Body of pancreas (tissue), 4 donors: ENCODE measurements around the gene DCAF8.

Experiments used
- CTCF ChIP-seq, 7 experiments: fragments of 450-650 bp in 4 of 7; fragments of 200-600 bp in 3 of 7; sonication (generic) in 3 of 7; IDR thresholded peaks; one replicate each; pipeline ENCODE4 v1.5.1; 2016 to 2019; ENCODE audit warnings: antibody characterized with exemption in 7 of 7
- POLR2A ChIP-seq, 3 donors: fragments of 450-650 bp; IDR thresholded peaks; one replicate each; pipeline ENCODE4 v1.6.1; 2016; ENCODE audit warnings: antibody characterized with exemption in 3 of 3, mild to moderate bottlenecking in 2 of 3

DNA sequence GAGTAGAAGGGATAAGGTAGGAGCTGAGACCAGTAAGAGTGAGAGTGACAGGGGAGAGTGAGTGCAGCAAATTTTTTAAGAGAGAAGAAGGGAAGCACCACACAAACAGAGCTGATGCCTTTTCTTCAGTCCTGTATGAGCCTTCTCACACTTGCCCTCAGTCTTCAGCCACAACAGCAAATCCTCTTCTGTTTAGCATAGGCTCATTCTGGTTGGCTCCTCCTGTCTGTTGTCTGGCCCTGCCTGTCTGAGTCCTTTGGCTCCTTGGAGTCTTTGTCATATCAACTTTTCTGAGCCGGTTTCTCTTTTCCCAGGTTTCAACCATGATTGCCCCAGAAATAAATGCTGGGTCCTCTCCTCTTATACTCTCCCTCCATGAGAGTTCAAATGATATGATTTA is 84.7 kb downstream of the DCAF8 start:
- TF ChIP-seq CTCF (IDR thresholded peaks at IDR 0.05) (no peak), POLR2A (IDR thresholded peaks at IDR 0.05) (no peak)
